HG03025 (cell line): ENCODE results near the gene SLX9.

ENCODE experiments used
- ATAC-seq: cut with Tn5 transposase; IDR thresholded peaks from one replicate; pipeline ENCODE4 v1.9.1; 2021; ENCODE audit warnings: mild to moderate bottlenecking, moderate library complexity; ENCODE audit not compliant: unreplicated experiment, low FRiP score

The SLX9 gene

DNA sequence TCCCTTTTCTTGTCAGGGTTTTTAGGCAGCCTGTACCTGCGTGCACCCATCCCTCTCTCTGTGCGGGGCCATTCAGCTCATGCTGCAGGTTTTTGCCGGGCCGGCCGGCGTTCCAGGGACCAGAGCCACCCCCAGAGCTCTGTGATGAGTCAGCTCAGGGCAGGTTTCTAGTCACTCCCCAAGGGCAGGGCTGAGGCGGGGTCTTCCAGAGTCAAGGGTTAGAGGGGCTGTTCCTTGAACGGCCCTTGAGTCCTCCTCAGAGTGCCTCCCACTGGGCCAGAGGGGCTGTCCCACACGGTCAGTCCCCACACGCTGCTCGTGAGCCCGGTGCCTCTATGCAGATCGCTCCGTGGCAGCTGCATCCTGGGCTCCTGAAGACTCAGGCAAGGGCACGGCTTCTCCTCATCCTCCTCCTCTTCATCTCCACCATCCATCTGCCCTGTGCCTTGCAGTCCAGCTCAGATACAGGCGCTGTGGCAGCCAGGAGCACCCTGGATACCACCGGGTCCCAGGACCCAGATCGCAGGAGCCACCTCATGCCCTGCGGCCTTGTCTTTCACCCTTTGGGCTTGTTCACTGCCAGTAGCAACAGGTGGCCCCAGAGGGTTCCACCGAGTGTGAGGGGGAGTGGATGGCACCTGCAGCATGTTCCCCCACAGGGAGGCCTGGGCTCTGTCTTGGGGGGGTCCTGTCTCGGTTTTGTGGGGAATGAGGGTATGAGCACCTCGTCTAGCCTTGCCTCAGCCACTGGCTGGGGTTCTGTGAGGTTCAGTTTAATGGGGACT, 17.4 kb downstream of the SLX9 start:
- ATAC-seq: no peak

DNA sequence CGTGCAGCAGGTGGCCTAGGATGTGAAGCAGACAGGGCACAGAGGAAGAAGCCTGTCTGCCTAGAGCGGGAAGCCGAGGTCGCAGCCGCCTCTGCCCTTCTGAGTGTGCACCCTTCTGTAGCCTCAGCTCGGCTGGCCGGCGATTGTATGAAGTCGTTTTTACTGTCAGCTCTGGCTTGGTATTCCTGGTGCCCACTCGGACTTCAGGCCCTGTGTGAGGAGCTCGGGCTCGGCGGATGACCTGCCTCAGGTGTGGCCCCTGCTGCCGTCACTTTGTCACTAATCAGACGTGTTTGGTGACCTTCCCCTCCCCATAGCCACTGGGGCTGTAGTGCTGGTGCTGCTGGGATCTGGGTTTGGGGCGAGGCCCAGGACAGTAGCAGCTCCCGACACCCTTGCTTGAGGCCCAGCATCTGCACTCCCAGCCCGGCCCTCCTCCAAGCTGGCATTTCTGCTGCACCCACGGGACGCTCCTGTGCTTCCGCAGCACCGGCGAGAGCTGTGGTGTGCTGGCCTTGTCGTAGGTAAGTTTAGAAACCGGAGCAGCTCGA, 18.1 kb downstream of the SLX9 start:
- ATAC-seq: no peak

DNA sequence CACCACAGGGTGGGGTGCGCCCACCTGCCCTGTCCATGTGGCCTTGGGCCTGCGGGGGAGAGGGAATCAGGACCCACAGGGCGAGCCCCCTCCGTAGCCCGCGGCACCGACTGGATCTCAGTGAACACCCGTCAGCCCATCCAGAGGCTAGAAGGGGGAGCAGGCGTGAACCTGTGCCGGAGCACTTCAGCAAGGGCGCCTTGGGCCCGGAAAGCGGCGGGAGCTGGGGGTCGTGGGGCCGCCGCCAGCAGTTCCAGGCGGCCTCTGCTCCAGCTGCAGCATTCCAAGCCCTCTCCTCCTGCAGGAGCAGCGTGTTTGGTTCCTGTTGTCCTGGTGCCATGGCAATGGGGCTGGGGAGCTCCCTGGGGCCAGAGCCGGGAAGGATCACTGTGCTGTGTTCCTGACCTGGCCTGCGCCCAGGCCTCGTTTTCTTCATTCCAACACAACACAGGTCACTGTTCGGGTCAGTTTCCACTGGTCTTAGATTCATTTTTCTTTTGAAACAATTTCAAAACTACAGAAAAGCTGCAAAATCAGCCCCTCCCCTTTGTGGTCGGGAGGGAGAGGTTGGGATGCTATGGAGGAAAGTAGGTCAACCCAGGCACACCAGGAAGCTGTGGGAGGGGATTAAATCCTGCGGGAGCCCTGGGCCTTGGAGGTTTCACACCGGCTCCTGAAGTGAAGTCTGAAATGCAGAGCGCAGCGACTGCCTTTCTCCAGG, 18.8 kb downstream of the SLX9 start:
- no peak for ATAC-seq

DNA sequence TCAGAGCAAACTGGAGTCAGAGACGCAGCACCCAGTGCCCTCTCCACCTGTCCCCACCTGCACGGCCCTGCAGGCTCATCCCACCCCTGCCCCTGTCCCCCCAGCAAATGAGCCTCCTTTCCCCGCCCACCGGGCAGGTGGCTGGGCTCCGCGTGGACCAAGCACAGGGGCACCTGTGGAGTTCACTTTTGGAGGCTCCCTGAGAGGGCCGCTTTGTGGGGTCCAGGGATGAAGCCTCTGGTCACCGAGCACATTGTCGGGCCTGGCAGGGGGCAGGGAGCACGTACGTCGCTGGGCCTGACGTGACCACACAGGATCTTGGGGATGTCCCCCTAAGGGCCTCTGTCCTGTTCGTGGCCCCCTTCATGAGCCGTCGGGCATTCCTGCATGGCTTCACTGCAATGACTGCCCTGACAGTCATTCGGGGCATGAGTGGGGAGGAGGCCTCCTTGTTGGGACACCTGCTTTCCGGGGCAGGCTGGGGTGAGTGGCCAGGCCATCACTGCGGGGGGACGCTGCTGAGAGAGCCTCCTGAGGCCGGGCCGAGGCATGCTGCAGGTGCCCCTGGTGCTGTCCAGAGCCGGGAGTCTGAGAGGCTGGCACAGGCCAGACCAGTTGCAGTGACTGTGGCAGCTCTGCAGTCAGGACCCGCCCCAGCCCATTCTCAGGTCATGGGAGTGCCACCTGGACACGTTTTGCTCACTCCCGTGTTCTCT, 19.7 kb downstream of the SLX9 start:
- no peak for ATAC-seq

DNA sequence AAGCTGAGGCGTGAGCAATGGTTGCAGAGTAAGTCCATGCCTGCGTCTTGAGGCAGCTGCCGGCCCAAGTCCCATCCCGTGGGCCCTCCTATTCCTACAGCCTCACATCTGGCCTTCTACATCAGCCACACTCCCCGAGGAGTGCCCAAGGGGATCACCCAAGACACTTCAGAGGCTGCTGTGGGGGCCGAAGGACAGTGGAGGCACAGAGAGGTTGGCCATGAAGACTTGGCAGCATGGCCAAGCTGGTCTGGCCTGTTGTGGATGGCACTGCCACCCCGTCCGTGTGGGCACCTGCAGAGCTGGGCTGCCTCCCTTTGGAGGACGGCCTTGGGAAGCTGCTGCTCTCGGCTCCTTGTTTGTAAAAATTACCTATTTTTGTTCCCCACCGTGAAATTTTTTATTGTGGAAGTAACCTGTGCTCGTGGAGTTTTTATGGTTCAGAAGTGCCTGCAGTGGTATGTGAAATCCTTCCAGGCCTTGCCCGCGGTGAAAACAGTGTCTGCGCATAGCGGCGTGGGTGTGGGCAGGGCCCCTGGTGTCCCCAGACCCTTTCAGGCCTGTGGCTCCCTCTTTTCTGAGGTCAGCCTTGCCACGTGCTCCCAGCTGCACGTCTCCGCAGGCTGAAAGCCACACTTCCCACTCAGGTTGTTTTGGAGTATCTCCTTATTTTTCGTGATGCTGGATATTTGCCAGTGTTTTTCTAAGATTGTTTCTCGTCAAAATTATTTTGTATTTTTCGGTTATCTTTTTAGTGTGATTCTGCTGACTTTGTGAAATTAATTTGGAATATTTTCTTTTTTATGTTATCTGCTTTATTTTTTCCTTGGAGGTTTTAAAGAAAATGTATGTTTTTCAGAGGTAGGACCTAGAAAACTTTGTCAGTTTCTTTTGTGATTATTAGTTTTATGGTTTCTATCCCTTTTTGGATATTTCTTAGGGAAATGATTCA, 20.6 kb downstream of the SLX9 start:
- ATAC-seq: no peak

DNA sequence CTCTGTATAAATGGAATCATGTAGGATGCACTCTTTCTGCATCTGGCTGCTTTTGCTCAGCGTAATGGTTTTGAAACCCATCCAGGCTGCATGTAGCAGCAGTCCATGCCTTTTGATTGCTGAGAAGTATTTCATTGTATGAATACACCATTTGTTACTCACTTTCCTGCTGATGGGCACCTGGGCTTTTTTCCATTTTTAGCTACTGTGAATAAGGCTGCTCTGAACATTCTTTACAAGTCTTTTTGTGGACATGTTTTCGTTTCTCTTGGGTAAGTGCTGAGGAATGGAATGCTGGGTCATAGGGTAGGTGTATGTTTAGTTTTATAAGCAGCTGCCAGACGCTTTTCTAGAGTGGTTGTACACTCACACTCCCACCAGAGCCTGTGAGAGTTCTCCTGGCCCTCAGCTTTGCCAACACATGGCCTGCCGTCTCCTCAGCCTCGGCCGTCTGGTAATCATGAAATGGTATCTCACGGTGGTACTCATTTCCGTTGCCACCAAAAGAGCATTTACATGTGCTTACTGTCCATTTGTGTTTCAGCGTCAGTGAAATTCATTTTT, 22.7 kb downstream of the SLX9 start:
- no peak for ATAC-seq

DNA sequence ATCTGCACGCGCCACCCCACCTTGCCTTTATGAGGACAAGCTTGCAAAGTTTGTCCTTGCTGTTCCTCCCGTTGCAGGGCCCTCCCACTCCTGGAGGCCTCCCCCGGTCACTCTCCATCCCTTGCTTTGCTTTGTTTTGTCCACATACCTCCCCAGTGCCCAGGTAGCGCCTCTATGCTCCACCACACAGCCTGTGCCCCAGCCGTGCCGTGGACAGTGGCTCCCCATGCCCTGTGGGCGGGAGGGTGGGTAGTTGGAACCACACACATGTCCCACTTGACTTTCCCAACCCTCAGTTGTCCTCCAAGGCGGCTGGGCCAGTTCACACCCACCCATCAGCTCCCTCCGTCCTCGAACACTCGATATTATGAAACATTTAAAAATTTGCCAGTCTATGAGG, 24.6 kb downstream of the SLX9 start:
- ATAC-seq: no peak

DNA sequence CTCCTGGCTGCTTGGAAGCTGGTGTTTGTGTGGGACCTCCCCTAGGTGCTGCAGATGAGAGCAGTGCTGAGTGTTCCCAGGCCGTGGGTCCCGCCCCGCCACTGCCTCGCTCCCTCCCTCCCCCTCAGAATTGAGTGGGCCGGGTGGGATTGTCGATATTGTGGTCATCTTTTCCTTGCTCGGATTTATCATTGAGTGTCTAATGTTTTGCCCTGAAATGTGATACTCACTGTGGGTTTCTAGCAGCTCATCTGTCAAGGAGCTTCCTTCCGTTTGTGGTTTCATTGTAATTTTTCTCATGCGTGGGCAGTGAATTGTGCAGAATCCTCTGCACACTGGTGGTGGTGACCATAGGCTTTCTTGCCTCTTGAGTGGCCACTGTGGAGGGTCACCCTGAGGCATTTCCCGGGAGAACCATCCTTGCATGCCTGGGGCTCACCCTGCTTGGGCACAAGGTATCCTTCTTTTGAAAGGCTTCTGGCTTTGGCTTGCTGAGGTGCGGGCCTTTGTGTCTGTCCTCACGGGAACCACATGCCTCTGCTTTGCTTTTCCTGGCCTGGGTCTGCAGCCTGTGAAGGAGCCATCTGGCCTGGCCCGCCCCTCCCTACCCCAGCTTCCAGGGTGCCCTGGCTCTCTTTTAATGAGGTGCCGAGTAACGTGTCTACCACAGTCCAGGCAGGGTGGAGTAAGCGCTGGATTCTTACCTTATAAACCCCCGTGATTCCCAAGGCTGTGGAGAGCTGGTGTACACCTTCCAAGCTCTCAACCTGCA, 25.6 kb downstream of the SLX9 start:
- no peak for ATAC-seq

DNA sequence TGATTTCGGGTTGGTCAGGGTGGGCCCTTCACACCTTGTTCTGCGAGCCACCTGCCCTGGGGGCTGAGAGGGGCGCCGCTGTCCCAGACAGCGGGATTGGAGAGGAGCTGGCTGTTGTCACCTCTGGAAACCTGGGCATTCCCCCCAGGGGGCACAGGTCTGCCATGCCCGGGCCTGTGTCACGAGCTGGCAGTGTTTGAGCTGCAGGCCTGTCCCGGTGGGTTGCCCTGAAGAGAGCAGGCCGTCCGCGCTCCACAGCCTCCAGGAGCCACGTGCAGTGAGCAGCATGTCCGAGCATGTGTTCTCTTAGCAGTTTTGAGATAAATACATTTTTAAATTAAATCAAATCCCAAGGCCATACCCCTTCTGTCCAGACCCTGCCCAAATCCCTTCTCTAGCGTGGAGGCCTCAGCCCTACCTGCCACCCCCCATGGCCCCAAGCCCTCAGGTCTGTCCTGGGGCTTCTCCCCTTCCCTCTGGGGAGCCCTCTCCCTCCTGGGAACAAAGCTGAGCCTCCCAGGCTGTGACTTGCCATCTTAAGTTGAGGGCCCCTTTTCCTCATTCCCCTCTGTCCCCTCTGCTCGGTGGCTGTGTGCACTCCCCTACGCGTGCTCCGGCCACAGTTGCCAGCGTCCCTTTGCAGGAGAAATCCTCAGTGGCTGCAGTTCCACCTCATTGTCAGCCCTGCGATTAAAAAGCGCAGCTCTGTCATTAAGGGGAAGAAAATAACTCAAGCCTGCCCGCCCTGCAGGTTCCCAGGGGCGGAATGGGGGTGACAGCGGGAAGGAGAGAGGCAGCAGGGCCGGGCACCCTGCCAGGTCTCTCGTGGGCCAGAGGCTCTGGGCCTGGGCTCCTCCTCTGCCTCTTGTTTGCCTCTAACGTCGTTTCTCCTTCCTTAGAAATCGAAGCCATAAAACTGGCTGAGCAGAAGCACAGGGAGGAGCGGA, 26.6 kb downstream of the SLX9 start:
- no peak for ATAC-seq

DNA sequence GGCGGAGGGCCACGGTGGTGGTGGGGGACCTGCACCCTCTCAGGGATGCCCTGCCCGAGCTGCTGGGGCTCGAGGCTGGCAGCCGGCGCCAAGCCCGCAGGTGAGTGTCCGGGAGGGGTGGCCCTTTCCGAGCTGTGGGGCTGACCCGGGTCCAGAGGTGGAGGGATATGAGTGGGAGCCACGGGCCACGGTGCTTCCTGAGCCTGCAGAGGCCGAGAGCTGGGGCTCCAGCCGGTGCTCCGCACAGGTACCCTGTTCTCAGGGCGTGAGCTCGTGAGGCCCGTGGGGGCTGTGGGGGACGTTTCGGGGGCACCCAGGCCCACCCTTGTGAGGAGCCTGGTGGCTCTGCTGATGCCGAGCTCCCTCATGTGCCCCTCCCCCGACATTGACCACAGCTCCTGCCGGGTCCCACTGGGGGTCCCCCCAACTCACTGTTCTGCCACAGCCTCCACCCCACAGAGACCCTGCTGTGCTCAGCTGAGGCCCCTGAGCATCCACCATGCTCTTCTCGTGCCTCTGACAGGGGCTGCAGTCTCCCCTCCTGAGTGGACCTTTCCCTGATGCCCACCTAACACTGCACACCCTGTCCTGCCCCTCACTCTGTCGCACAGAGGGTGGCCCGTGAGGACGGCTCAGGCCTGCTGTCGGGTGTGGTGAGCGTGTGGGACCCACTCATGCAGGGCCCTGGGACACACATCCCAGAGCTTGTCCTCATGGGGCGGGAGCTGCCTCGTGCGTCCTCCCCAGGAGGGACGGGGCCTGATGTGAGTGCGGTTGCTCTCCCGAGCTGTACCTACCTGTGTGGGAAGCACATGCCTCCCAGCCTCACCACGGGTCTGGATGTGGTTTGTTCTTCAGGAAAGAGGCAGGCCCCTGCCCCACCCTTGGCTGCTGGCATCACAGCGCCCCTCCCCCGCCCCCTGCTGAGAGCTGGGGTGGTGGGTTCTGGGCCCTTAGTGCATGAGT, 27.5 kb downstream of the SLX9 start:
- no peak for ATAC-seq

DNA sequence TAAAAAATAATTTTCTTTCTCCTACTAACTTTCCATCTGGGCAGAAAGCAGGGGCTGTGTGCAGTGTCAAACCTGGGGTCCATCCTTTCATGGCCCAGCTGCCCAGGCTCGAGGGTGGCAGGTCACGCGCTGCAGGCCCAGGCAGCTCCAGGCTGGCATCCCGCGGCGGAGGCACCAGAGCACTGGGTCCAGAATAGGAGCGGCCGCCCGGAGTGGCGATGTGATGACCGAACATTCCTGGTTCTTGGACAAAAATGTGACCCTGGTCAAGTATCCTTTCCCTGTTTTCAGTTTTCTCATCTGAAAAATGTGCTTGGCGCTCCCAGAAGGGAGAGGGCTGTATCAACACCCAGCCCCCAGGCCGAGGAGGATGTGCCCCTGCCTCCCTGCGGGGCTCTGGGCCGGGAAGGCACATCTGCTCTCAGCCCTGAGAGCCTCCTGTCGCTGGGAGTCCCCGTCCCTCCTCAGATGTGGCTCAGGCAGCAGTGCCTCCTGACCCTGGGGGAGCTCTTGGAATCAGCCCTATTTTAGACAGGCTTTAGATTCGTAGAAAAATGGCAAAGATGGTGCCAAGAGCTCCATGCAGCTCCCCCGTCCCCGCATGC, 29.3 kb downstream of the SLX9 start:
- no peak for ATAC-seq

DNA sequence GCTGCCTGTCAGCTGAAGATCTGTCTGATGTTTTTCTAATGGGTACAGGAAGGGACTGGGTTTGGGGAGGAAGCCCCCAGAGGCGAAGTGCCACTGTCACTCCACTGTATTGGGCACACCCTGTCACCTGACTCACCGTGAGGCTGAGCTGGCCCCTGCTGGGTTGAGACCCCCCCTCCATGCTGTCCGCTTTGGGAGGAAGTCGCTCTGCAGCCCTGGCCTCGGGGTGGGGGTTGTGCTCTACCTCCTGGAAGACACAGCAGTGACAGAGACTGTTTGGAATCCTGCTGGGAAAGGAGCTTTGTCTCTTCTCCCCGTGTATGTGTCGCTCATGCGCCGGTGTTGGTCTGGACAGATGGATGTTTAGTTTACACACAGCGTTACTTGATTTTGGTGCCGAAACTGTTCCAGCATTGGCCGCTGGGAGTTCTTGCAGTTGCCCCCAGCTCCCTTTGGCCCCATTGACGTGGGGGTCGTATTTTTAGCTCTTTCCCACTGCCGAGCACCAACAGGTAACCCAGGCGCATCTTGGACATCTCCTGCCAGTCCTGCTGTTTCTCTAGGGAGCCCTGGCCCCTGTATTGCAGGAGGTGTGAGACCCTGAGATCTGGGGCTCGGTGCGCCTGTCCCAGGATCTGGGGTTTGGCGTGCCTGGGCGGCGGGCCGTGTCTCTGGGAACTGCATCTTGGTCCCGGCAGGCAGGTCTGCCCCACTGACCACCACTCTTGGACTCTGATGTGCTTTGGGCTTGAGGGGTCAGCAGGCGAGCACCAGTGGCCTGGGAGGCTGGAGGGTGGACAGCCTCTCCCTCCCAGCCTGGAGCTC, 30.3 kb downstream of the SLX9 start:
- no peak for ATAC-seq

DNA sequence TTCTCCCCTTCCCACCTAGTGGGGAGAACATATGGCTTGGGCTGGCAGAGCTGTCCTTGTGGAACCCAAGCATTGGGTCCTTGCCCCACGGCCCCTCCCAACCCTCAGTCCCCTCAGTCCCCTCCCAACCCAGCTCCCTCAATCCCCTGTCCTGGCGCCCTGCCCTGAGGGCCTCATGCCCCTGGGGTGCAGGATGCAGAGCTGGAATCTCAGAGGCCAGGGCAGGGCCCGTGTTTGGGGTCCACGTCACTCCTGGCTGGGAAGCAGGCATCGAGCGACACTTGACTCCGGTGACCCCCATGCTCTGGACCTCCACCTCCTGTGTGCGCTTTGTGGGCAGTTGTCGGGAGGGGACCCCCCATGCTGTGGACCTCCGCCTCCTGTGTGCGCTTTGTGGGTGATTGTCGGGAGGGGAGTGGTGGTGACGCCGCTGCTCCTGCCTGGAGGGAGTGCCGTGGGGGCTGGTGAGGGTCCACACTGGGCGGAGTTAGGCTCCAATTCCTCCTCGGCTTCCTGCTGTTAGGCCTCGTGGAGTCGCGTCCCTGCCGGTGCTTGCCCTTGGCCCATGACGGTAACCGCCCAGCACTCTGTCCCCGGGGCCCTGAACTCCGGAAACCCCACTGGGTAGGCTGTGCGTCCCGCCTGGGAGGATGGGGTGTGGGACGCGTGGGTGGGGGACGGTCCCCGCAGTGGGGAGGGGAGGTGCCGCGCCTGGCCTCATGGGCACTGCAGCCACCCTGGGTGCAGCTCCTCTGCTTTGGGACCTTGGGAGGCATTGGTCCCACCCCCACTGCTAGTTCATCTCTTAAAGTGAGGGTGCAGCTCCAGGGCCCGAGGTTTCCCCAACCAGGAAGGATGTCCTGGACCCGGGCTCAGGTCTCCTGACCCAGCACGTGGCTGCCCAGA, 31.2 kb downstream of the SLX9 start:
- no peak for ATAC-seq

DNA sequence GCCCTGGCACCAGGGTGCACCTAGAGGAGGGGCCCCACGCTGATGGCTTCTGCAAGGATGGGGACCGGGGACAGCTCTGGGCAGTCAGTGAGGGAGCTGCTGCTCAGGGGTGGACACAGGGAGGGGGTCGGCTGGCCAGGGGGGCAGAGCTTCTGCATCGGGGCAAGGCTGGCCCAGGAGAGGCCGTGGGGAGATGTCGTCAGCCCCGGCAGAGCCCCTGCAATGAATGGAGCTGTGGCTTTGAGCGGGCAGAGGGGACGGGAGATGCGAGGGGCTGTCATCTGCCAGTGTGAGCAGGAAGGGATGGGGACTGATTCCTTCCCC, 31.8 kb downstream of the SLX9 start:
- ATAC-seq: no peak
